SK-N-SH (cell line): ENCODE measurements around the gene DLG4. TPM values are rescaled to one million over a fixed set of nuclear protein-coding genes. Genes with fewer than 3 reads are reported as not detected.

Experiments used
- CTCF ChIA-PET: fragments of 300-600, 350-600 bp; formaldehyde crosslinking; extraction: SDS; loops from one replicate; lab custom pipeline; 2021; lab: Yijun Ruan, JAX
- POLR2A ChIA-PET: fragments of 350-600 bp; sonication (Branson Sonifier 250); formaldehyde crosslinking; extraction: SDS; loops from one replicate; lab custom pipeline; 2020; ENCODE audit warnings: antibody characterized with exemption, inconsistent platforms; lab: Yijun Ruan, JAX
- DNase-seq: peaks from one replicate; pipeline ENCODE4 v3.0.0; 2012
- H2AFZ ChIP-seq: fragments of 200-600 bp; sonication (generic); 2 replicates; pipeline ENCODE4 v1.8.1; 2016; ENCODE audit warnings: antibody characterized with exemption, mild to moderate bottlenecking, low read depth
- H3F3A ChIP-seq: fragments of 200-600 bp; sonication (generic); replicated peaks from 2 replicates; pipeline ENCODE3; 2016; ENCODE audit warnings: antibody characterized with exemption, mild to moderate bottlenecking; ENCODE audit not compliant: insufficient read depth
- H3K27ac ChIP-seq, 2 experiments: fragments of 200-500 bp in 1 of 2; fragments of 200-600 bp in 1 of 2; sonication (Bioruptor generic) in 1 of 2; sonication (generic), shearing (Covaris generic) in 1 of 2; 2 replicates each; pipeline versions ENCODE4 v1.5.1 to v1.6.1; 2014 to 2016; ENCODE audit warnings: low read depth in 2 of 2, inconsistent platforms in 1 of 2, low read length in 1 of 2, mild to moderate bottlenecking in 1 of 2, mixed read lengths in 1 of 2
- H3K27me3 ChIP-seq: fragments of 200-600 bp; sonication (generic), shearing (Covaris generic); 2 replicates; pipeline ENCODE4 v1.6.1; 2016; ENCODE audit warnings: mixed run types; ENCODE audit not compliant: insufficient read depth
- H3K36me3 ChIP-seq, 2 experiments: fragments of 200-500 bp in 1 of 2; fragments of 200-600 bp in 1 of 2; sonication (Bioruptor generic) in 1 of 2; sonication (generic) in 1 of 2; replicated peaks in 1 of 2; 2 replicates each; pipeline versions ENCODE3 to v1.5.1; 2014 to 2016; ENCODE audit warnings: low read length in 1 of 2, mild to moderate bottlenecking in 1 of 2; ENCODE audit not compliant: insufficient read depth in 2 of 2, control insufficient read depth in 1 of 2
- H3K4me1 ChIP-seq, 2 experiments: fragments of 200-500 bp in 1 of 2; fragments of 200-600 bp in 1 of 2; sonication (Bioruptor generic) in 1 of 2; sonication (generic), shearing (Covaris generic) in 1 of 2; 2 replicates each; pipeline versions ENCODE4 v1.5.1 to v1.6.1; 2014 to 2016; ENCODE audit warnings: low read depth in 1 of 2, low read length in 1 of 2, mixed run types in 1 of 2; ENCODE audit not compliant: insufficient read depth in 2 of 2, control insufficient read depth in 1 of 2
- H3K4me2 ChIP-seq: fragments of 200-600 bp; sonication (generic), shearing (Covaris generic); 2 replicates; pipeline ENCODE4 v1.6.1; 2017; ENCODE audit warnings: mixed run types
- H3K4me3 ChIP-seq, 2 experiments: fragments of 200-500 bp in 1 of 2; fragments of 200-600 bp in 1 of 2; sonication (Bioruptor generic) in 1 of 2; sonication (generic), shearing (Covaris generic) in 1 of 2; 2 replicates each; pipeline versions ENCODE4 v1.5.1 to v1.8.1; 2014 to 2016; ENCODE audit warnings: low read depth in 2 of 2, inconsistent platforms in 1 of 2, low read length in 1 of 2, mild to moderate bottlenecking in 1 of 2, mixed read lengths in 1 of 2, moderate library complexity in 1 of 2
- H3K79me2 ChIP-seq: fragments of 200-600 bp; sonication (generic); 2 replicates; pipeline ENCODE4 v1.8.1; 2017; ENCODE audit warnings: mild to moderate bottlenecking; ENCODE audit not compliant: insufficient read depth
- H3K9ac ChIP-seq: fragments of 200-600 bp; sonication (generic); 2 replicates; pipeline ENCODE4 v1.6.1; 2017; ENCODE audit warnings: mixed run types
- H3K9me2 ChIP-seq: fragments of 200-600 bp; sonication (generic); 2 replicates; pipeline ENCODE4 v1.6.1; 2017; ENCODE audit warnings: mixed run types
- H3K9me3 ChIP-seq: fragments of 200-600 bp; sonication (generic); 2 replicates; pipeline ENCODE4 v1.6.1; 2017; ENCODE audit warnings: mixed run types, mild to moderate bottlenecking, moderate library complexity
- H4K20me1 ChIP-seq: fragments of 200-600 bp; sonication (generic); 2 replicates; pipeline ENCODE4 v1.6.1; 2017; ENCODE audit warnings: mild to moderate bottlenecking, mixed run types; ENCODE audit not compliant: insufficient read depth
- EP300 ChIP-seq, 2 experiments: IDR thresholded peaks; 2 replicates each; pipeline versions ENCODE4 v1.4.0 to v1.6.1; 2012; ENCODE audit warnings: borderline replicate concordance in 1 of 2, low read depth in 1 of 2, low read length in 1 of 2
- FOSL2 ChIP-seq: IDR thresholded peaks from 2 replicates; pipeline ENCODE4 v1.4.0; 2012; ENCODE audit warnings: low read depth, mild to moderate bottlenecking, moderate library complexity, borderline replicate concordance
- FOXM1 ChIP-seq: IDR thresholded peaks from 2 replicates; pipeline ENCODE4 v1.4.0; 2012; ENCODE audit warnings: low read depth, mild to moderate bottlenecking
- IRF3 ChIP-seq: fragments of 150-350 bp; IDR thresholded peaks from 2 replicates; pipeline ENCODE4 v1.6.1; 2016; ENCODE audit warnings: mild to moderate bottlenecking, low read depth, low read length
- MEF2A ChIP-seq: IDR thresholded peaks from 2 replicates; pipeline ENCODE4 v1.4.0; 2012; ENCODE audit warnings: low read depth, borderline replicate concordance
- MXI1 ChIP-seq: IDR thresholded peaks from 2 replicates; pipeline ENCODE4 v1.6.1; 2012; ENCODE audit warnings: mild to moderate bottlenecking, low read depth, low read length, improper control_type of control experiment
- NRF1 ChIP-seq: IDR thresholded peaks from 2 replicates; pipeline ENCODE4 v1.6.1; 2012; ENCODE audit warnings: low read depth, mild to moderate bottlenecking, low read length
- RAD21 ChIP-seq: IDR thresholded peaks from 2 replicates; pipeline ENCODE4 v1.6.1; 2012; ENCODE audit warnings: mild to moderate bottlenecking, low read length
- RCOR1 ChIP-seq: fragments of 150-350 bp; IDR thresholded peaks from 2 replicates; pipeline ENCODE4 v1.6.1; 2017; ENCODE audit warnings: antibody characterized with exemption, low read length
- REST ChIP-seq: IDR thresholded peaks from 2 replicates; pipeline ENCODE4 v1.6.1; 2012; ENCODE audit warnings: mild to moderate bottlenecking, low read depth, low read length, moderate library complexity
- RXRA ChIP-seq: IDR thresholded peaks from 2 replicates; pipeline ENCODE4 v1.4.0; 2012; ENCODE audit warnings: low read depth, mild to moderate bottlenecking, borderline replicate concordance
- TCF12 ChIP-seq: IDR thresholded peaks from 2 replicates; pipeline ENCODE4 v1.4.0; 2012
- TEAD4 ChIP-seq: IDR thresholded peaks from 2 replicates; pipeline ENCODE4 v1.4.0; 2012; ENCODE audit warnings: mild to moderate bottlenecking, borderline replicate concordance; ENCODE audit not compliant: insufficient read depth
- USF2 ChIP-seq: fragments of 150-350 bp; IDR thresholded peaks from 2 replicates; pipeline ENCODE4 v1.6.1; 2017; ENCODE audit warnings: antibody characterized with exemption, low read length, low read depth, borderline replicate concordance
- YY1 ChIP-seq: IDR thresholded peaks from 2 replicates; pipeline ENCODE4 v1.4.0; 2012; ENCODE audit warnings: low read depth, mild to moderate bottlenecking
- WGBS: methylation state at CpG from one replicate; pipeline ENCODE4 v1.1.6; 2017; ENCODE audit warnings: low lambda C conversion rate; 5-methylcytosine and 5-hydroxymethylcytosine counted together
- polyA plus RNA-seq, 3 experiments: library from polyadenylated mRNA; depleted of rRNA; stranded (reverse); fragments of >200 nt; gene quantifications; 2 replicates each; pipeline ENCODE4 v1.2.3, GENCODE V29; 2012
- TF ChIP-seq, protein P1 (sequence below): IDR thresholded peaks from 2 replicates; pipeline ENCODE4; 2012

Gene DLG4
- polyA plus RNA-seq, 1 of the 3 experiments (the other 2 are of a cell fraction) = 30.5 TPM

- TF ChIP-seq NRF1 (no peak), USF2 (no peak)
- TF ChIP-seq, all 33 proteins: peak for 0
Observed at GRCh38 chr17:7224661-7225111, 5.0 kb upstream of the DLG4 start (continued).

- no peak overlapping the region for H2AFZ ChIP-seq
- H3K27ac ChIP-seq = no peak overlapping the region
- H3K36me3 ChIP-seq = peaks cover 38 to 67% of the 10 kb centered on the region in 2 experiments
- no peaks in the 10 kb centered on the region for H3K27me3 ChIP-seq
- no peaks in the 10 kb centered on the region for H3K9me3 ChIP-seq
- no peaks in the 10 kb centered on the region; the same call in 1 of the 2 replicates for H4K20me1 ChIP-seq
- no peak for DNase-seq
- peaks cover 22% of the 10 kb centered on the region for H3K79me2 ChIP-seq
- TF ChIP-seq FOXM1 = no peak
- TF ChIP-seq FOSL2 = no peak
- peaks cover under 1 to 24% of the 10 kb centered on the region in 2 experiments; a peak in 2 of 4 replicates for H3K4me1 ChIP-seq
- 71% methylated on average over 3 of the region's 10 CpGs for WGBS
- H3K9me2 ChIP-seq = no peaks in the 10 kb centered on the region
- H3K4me2 ChIP-seq = no peak overlapping the region
- ChIA-PET POLR2A (interaction anchor here (1.4 to 4.9 kb wide), 3 partner anchors 10 to 178 kb away, joined by 3 to 27 read pairs (median 6); partner anchors contain the start of gene DVL2), CTCF (interaction anchor here (2.3 to 3.5 kb wide), 2 partner anchors 9 to 73 kb away, joined by 8 to 15 read pairs; no protein-coding TSS in a partner anchor)
- H3K9ac ChIP-seq = no peak overlapping the region
- no peak overlapping the region for H3K4me3 ChIP-seq
- H3F3A ChIP-seq = peaks cover 37% of the 10 kb centered on the region
Observed at GRCh38 chr17:7224110-7224509, 4.5 kb upstream of the DLG4 start.

DNA sequence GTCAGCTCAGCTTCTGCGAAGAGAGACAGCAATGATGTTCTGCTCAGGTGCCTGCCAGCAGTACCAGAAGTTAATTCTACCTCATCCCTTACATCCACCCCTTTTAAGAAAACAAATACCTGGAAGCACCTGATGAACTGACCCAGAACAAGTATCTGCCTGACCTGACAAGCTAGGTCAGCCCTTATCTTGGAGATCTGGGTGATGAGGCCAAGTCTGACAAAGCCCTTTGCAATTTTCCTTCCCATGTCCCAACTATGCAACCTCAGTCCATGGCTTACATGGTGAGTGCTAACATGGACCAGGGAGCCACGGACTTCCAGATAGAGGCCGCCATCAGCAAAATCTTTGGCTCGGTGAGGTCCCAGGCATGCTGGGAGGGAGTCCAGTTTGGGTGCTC, 3.7 kb upstream of the DLG4 start:
- Histone ChIP-seq H3K79me2 (peaks cover 22% of the 10 kb centered on the region), H2AFZ (no peak overlapping the region), H3K9me2 (no peaks in the 10 kb centered on the region), H3F3A (peaks cover 39% of the 10 kb centered on the region), H3K36me3 (peaks cover 31 to 61% of the 10 kb centered on the region in 2 experiments), H3K9ac (no peak overlapping the region), H3K27ac (0 out of 4 replicates have a peak overlapping the region, but pooled peaks of 1 of the 2 experiments have one; percentile 11), H3K4me1 (peaks cover 8 to 28% of the 10 kb centered on the region in 2 experiments; a peak in 2 of 4 replicates), H4K20me1 (no peaks in the 10 kb centered on the region; the same call in 1 of the 2 replicates), H3K4me2 (no peak overlapping the region), H3K4me3 (no peak overlapping the region), H3K27me3 (no peaks in the 10 kb centered on the region), H3K9me3 (no peaks in the 10 kb centered on the region)
- 95% methylated on average over 3 of the region's 4 CpGs for WGBS
- ChIA-PET CTCF (interaction anchor here (3.5 kb wide), 1 partner anchor 9 kb away, joined by 15 read pairs; no protein-coding TSS in a partner anchor), POLR2A (interaction anchor here (4.9 kb wide), 1 partner anchor 11 kb away, joined by 27 read pairs; the partner anchor contains the start of gene DVL2)
- no peak for DNase-seq
- TF ChIP-seq FOXM1 (no peak), RCOR1 (no peak), REST (no peak), YY1 (no peak), EP300 (IDR thresholded peaks at IDR 0.05; ENCODE audit: borderline replicate concordance in 1 of 2, low read depth in 1 of 2, low read length in 1 of 2) (no peak), TCF12 (no peak), RXRA (no peak), TEAD4 (no peak), USF2 (no peak), FOSL2 (no peak), NRF1 (no peak), IRF3 (no peak), MXI1 (no peak), MEF2A (no peak), RAD21 (no peak)
- TF ChIP-seq, protein P1, sequence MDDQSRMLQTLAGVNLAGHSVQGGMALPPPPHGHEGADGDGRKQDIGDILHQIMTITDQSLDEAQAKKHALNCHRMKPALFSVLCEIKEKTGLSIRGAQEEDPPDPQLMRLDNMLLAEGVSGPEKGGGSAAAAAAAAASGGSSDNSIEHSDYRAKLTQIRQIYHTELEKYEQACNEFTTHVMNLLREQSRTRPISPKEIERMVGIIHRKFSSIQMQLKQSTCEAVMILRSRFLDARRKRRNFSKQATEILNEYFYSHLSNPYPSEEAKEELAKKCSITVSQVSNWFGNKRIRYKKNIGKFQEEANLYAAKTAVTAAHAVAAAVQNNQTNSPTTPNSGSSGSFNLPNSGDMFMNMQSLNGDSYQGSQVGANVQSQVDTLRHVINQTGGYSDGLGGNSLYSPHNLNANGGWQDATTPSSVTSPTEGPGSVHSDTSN = no peak
